Islet of Langerhans (tissue), 1 donor: Measurements from ENCODE around the gene ABTB2.

Experiments used
- FAIRE-seq: peaks from one replicate; lab custom pipeline; 2011; peaks lifted over from hg19 to GRCh38; lab: Jason Lieb, UNC

Gene ABTB2

DNA sequence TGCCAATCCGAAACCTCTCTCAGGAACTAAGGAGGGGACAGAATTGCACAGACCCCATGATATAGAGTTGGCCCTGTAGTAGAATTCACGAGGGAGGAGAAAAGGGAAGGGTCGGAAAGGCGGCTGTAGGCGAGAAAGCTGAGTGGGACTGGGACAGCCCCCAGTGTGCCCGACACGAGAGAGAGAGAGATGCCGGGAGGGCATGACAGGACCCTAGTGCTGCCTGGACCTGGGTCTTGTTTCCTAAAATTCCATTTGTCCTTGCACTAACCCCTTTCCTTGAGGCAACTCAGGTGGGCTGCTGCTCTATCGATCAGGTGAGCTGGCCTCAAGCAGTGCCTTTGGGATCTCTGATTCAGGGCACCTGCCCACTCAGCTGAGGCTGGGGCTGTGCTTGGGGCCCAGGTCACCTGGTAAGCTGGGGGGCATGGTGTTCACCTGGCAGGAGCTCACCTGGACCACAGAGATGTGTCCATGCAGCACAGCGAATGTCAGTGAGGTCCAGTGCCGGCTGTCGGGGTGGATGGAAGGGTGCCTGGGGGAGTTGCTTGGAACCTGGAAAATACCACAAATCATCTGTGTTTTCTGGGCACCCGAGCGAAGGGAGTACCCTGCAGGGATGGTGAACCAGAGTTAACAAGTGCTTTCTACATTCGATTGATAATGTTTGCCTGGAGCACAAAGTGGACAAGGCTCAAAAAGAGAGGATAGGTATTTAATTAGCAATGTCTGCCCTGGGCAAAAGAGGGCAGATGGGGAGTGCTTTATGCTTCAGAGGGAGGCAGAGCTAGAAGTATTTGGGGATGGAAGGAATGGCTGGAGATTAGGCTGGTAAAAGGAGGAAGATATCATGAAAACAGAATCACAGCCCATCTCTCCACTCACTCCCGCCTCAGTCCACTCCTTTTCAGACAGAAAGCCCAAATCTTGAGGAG is 190.7 kb downstream of the ABTB2 start:
- no peak for FAIRE-seq

DNA sequence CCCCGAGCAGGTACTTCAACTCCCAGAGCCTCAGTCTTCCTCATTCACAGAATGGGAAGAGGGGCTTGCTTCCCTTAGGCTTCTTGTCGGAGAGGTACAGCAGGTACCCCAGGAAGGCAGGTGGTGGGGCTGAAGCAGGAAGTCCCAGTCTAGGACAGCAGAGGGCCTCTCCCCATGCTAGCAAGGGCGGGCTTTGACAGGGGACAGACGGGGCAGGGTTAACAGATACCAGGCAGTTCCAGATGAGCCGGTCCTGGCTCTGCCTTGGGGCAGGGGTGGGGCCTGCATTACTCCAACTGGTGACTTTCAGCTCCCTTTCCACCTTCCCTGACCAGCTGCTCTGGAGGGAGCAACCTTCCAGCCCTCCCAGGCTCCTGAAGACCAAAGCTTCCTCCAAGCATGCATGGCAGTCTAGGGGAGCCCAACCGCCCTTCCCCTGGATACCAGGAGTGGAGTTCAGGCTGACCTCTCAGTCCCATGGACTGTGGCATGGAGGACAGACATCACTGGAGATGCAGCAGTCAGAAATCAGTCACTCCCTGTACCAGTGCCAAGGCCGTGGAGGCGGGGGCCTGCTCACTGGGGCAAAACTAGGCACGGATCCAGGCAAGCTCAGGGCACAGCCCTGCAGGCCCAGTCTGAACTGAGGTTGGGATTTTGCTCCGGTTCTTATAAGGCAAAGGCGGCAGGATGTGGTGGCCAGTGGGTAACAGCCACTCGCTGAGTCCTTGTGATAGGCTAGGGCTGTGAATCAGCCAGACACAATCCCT is 191.8 kb downstream of the ABTB2 start:
- FAIRE-seq, result no peak

DNA sequence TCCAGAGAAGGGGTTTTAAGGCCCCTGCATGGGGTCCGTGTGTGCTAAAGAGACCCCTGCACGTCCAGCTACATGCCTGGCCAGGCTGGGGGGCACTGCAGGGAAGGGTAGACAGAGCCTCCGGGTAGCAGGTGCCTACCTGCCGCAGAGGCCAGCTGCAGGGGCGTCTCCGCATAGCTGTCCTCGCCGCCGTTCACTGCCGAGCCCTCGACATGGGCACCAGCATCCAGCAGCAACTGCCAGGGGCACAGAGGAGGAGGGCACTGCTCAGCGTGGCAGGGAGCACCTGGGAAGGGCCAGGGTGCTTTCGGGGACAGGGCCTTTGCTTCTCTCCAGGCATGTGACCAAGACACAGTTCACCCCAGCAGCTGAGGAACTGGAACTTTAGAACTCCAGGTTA is 192.7 kb downstream of the ABTB2 start:
- no peak for FAIRE-seq

DNA sequence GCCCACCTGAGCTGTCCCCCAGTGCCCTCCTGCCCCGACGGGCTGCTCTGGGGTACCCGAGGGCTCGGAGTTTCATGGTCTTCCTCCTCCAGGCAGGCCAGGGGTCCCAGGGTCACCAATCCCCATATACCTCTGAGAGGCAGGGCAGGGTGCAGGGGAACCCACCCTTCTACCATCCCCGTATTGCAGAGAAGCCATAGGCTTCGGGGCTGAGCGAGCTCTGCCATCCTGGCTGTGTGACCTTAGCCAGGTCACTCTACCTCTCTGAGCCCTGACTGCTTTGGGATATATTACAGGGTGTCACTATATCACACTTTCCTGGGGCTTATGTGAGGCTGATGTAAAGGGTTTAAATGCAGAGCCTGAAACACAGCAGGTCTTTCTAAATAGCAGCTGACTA is 195.0 kb downstream of the ABTB2 start:
- no peak for FAIRE-seq

DNA sequence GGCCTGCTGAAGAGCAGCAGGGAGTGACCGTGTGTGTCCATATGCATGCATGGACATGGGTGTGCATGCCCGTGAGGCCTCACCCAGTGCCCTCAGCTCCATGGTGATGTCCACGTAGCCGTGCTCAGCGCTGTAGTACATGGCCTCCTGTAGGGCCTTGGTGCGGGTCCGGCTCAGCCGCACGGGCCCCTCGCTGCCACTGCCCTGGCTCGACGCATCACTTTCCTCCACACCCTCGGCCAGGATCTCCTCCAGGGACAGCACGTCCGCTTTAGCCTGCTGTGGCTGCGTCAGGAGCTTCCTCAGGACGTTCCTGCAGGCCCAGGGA is 195.4 kb downstream of the ABTB2 start:
- FAIRE-seq, result no peak

DNA sequence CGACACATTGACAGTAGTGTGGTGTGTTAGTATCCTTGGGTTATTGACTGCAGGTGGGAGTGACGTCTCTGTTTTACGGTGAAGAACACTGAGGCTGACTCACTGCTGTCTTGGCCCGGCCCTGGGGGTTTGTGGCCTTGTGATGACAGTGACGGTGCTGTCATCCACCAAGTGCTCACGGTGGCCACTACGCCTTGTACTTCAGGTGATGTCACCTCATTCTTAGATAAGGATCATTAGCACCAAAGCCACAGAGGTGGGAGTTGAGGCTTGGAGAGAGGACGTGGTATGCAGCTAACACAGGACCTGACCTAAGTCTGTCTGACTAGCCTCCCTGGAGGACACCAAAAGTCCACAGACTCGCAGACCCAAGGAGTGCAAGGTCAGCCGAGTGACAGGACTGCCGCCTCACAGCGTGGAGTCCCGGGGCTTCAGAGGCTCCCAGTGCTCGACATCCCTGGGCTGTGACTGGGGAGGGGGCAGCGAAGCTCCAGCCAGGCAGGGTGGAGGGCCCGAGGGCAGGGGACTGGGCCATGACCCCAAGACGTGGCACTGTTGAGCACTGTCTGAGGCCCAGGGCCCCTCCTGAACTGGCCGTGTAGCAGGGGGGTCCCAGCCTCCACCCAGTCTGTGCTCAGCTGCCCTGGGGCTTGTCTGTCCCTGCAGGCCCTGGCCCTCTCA is 195.9 kb downstream of the ABTB2 start:
- FAIRE-seq, result no peak

DNA sequence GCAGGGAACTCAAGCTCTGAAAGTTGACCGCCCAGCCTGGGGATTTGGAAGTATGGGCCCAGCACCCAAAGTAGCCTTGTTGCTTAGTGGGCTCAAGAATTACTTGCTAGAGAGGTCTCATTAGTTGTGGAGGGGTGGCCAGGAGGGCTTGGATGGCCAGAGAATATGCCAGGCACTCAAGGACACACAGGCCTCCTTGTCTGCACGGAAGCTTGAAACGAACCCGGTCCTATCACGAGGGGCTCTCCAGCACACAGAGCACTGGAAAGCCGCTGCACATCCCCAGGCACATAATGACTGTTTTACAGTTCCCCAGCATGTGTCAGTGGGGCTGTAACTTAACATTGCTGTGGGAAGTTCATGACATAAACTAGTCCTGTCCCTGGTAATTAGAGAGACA is 196.4 kb downstream of the ABTB2 start:
- FAIRE-seq, result no peak

DNA sequence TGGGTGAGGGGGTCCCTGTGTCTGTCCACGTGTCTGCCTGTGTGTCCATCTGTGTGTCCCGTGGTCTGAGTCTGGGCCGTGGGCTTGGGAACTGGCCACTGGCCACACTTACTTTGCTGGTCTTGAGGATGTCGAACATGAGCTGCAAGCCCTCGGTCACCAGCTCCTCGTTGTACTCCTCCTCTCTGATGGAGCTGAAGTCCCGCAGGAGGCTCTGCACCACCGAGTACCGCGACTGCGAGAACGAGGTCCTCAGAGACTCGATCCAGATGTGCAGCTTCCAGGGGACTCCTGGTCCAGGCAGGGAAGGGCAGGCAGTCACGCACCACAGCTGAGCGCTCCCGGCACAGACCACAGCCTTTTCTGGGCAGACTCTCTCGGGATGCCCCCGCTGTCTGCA is 197.0 kb downstream of the ABTB2 start:
- FAIRE-seq, result no peak

DNA sequence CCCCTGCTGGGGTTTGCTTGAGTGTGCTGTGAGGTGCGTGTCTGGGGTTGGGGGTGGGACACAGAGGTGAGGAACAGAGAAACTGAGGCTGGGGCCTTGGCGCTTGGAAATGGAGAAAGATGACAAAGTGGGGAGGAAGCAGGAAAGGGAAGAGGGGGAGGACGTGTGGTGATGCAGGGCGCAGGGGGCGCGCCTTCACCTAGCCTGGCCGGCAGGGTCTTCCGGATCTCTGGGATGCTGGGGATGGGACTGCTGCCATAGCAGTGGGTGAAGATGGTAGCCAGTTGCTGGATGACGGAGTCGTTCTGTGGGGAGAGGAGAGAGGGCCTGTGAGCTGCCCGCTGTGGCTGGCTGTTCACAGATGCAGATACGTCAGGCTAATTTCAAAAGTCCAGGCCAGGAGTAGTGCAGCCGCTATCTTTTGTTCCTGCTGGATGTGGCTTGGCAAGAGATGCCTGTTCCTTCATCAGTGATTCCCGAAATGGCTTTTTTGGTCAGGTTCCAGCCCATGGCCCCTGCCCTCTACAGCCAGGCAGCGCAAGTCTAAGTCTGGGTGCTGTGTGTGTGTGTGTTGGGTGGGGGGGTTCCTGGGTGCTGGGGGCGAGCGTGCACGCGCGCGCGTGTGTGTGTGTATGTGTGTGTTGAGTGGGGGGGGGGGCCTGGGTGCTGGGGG is 197.6 kb downstream of the ABTB2 start:
- no peak for FAIRE-seq

DNA sequence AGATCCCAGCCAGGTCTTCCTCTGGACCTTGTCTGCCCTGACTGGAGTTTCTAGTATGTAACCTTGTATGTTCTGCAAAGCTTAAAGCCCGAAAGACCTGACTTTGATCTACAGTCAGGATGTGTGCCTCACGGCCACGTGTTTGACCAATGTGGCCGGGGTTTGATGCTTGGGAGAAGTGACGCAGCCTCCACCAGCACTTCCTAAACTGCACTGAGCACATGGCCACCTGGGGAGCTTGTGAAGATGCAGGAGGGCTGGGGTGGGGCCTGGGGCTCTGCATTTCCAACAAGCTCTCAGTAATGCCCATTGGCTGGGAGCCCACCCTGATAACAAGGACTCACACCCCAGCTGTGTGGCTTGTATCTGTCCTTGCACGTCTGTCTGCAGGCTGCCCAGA is 199.1 kb downstream of the ABTB2 start:
- FAIRE-seq, result no peak

DNA sequence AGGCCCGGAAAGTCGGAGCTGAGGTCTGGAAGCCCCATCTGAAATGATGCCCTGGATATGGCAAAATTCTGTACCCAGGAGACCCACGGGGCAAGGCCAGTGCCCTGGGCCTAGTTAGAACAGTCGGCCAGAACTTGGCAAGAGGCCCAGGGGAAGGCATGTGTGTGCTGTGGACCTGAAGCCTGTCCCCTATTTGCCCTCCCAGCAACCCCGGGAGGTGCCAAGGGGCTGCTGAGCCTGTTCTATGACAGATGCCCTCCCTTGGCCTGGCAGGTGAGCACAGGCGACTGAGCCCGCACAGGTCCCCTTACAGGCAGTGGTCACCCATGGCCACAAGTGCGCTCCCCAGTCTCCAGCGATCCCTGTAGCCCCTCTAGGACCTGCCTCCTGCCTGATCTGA is 200.6 kb downstream of the ABTB2 start:
- no peak for FAIRE-seq

DNA sequence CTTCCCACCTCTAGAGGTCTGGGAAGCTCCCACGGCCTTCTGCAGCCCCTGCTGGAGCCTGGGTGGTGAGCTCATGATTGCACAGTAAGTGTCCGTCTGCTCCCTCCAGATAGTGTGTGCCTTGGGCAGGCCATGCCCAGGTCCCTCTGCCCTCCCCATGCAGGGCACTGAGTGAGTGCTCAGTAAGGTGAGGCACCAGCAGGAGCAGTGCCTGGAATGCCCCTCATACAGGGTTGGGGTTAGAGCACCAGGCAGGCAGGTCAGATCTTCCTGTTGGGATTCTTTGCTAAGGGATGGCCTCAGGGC is 202.1 kb downstream of the ABTB2 start:
- no peak for FAIRE-seq

DNA sequence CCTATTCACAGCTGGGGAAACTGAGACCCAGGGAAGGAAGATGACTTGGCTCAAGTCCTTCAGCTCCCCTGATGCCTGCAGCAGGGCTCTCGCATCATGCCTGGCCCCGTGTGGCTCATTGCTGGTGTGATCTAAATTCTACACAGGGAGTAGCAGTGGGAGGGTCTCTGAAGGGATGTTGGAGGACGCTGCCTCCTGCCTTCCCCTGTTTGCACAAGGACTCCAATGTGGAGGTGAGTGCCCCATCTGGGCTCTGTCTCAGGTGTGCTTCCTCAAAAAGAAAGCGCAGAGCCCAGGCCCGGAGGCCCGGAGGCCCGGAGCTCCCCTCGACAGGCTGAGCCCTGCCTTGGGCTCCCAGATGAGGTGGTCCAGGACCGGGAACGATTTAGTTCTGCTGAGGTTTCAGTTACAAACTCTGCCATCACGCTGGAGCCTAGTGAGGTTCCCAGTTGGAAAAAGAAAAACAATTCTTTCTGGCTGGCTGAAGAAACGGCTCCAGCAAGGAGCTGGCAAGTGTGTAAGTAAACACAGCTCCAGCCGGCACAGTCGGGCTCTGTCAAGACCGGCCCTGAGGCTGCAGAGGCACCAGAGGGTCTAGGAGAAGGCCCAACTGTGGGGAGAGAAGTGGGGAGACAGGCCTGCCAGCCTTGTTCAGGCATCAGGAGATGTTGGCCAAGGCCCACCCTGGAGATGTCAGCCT is 202.6 kb downstream of the ABTB2 start:
- FAIRE-seq, result no peak

DNA sequence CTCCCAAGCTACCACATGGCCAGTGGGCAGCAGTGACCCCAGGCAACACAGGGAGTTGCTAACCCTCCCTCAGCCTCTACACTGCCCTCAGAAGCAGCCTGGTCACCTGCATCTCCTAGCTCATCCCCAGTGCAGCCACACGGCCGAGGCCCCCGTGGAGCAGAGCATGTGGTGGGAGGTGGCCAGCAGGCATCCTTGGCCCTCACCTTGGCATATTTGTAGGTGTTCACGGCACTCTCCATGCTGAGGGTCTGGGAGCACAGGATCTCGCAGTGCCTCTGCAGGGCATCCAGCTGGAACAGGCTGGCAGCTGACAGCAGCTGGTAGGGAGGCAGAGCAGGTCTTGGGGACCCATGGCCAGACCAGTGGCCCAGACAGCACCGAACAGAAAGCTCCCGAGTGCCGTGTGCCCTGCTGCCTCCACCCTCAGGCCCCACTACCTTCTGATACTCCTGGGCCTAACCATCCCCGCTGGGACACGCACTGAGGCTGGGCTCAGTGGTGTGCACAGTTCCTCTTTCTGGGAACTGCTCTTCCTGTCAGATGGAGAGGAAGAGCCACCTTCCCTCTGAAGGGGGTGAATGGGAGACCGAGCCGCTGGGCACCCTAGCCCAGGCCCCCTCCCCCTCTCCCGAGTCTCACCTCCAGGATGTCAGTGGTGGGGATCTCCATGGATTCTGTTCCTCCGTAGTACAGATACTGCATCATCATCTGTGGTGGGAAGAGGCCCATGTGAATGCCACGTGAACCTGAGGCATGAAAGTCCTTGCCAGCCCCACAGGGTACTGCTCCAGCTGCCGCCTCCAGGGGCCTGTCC is 203.5 kb downstream of the ABTB2 start:
- FAIRE-seq, result no peak

DNA sequence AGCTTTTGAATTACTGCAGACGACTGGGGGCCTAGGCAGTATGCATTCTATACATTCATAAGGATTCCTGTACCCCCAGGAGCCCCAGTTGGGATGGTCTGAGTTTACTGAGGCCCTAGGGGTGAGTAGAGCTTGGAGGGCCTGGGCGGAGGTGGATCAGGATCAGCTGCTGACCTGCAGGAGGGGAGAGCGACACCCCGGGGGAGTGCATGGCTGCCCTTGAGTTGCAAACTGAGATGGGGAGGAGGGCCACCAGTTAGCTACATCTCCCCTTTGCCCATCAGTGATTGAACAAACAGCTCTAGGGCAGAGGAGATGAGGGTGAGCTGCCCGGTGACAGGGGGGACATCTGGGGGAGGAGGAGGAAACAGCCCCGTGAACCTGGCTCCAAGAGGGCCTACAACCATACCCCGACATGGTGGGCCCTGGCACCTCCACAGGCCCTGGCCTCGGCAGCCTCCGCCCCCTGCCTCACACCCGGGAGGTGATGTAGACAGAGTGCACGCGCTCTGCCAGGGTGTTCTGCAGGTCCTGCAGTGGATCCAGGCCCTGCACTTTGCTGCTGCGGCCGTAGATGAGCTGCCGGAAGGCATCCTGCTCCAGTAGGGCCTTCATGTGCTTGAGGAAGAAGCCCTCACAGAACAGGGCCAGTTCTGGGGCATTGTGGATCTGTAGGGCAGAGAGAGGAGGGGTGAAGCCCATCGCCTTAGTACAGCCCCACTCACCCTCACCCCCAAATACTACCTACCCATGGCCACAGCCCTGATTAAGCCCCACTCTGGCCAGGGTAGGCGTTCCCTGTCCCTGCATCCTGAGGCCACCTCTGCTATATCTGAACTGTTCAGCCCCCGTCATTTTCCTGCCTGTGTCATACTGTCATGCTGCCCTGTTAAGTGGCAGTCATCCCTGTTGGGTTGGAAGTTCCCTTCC is 205.6 kb downstream of the ABTB2 start:
- FAIRE-seq, result no peak

DNA sequence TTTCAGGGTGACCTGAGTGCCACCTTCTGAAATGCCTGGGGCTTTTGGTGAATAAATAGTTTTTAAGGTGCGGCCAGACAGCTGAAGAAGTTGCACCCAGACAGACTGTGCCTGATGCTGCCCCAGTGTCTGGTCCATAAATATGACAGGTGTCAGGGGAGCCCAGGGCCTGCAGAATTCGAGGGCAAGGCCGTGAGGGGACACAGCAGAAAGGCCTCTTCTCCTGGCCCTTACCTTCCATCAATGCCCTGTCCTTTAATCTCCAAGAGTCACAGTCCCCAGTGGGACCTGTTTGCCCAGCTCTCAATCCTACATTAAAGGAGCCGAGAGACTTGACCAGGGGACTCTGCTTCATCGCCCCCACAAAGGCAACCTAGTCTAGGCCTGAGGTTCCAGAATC is 206.6 kb downstream of the ABTB2 start:
- FAIRE-seq, result no peak

DNA sequence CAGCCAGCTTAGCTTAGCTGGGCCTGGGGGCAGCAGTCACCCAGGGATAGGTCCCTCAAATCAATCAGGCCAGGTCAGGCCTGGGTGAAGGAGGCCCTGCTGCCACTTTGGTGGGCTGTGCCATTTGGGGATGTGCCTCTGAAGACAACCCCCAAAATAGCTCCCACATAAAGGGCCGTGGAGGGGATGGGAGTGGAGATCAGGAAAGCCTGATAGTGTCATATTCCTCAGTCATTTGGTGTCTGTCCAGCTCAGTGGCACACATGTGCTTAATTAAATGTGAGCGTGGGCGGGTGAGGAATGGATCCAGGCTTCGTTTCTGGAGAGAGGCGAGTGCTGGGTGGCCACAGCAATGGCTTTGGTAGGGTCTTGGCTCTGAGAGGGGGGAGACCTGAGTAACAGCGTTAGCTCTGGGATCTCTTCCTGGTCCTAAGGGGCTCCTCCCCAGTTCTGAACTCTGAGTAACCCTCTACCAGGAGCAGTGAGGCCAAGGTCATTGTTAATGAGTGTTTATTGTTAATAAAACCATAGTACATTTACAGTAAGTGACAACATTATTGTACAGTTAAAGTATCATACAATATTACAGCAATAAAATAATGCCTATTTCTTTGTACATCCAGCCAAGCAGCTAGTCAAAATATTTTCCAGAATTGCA is 207.2 kb downstream of the ABTB2 start:
- FAIRE-seq, result no peak

DNA sequence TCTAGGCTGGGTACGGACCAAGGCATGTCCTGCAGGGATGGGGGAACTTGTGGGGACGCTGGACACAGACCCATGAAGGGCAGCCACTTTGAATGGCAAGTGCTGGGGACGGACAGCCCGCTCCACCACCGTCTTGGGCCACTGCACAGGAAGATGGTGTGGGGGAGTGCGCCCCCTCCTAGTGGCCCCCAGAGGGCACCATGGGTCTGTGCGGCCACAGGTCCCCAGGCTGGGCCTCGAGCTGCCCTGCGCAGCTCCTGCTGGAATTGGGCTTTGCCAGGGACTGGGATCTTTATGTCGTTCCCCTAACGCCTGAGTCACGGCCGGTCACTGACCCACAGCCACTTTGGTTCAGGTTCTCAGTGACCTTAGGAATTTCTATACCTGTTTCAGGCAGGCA is 208.0 kb downstream of the ABTB2 start:
- no peak for FAIRE-seq

DNA sequence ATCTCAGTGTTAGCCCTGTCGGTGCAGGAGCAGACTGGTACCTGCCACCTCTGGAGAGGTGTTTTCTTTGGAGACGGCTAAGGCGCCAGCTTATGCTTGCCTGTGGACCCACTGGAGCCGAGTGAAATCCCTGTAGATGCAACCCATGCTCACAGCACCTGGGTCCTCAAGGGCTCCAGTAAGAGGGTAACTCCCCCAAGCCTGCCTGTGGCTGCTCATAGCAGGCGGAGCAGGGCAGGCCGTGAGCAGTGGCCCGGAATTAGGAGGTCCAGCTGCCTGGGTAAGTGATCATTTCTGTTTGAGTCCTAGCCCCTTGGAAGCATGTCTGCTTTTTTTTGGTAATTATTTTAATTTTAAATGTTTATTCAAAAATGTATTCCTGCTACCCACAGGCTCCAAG is 208.5 kb downstream of the ABTB2 start:
- no peak for FAIRE-seq
